Natural killer cell treated with Interleukin-12 subunit alpha and Interleukin-12 subunit beta and Interleukin-15 and Interleukin-18, amount 100 ng/mL, for 72 hours (primary cell): Measurements from ENCODE around the gene FXYD2. TPM values are rescaled to one million over a fixed set of nuclear protein-coding genes. Genes with fewer than 3 reads are reported as not detected.

Experiments used
- ATAC-seq, 2 donors: fragments of 150-1000 bp; cut with Tn5 transposase in 1 of 2; sonication (Bioruptor Pico), chemical (Tn5 transposase) in 1 of 2; 2 replicates each; pipeline ENCODE4 v1.10.0; 2021
- DNase-seq: peaks from one replicate; pipeline ENCODE4 v3.0.0; 2022; ENCODE audit warnings: low spot score
- H3K27ac Mint-ChIP-seq, 2 donors: 1 replicate in 1 of 2; 2 replicates in 1 of 2; pipeline ENCODE4 v1.8.0; 2022; ENCODE audit warnings: mixed read lengths in 2 of 2, mild to moderate bottlenecking in 1 of 2, moderate library complexity in 1 of 2
- H3K27me3 Mint-ChIP-seq, 2 donors: 1 replicate in 1 of 2; 2 replicates in 1 of 2; pipeline ENCODE4 v1.8.0; 2022; ENCODE audit warnings: mixed read lengths in 2 of 2
- H3K36me3 Mint-ChIP-seq: one replicate; pipeline ENCODE4 v1.8.0; 2022; ENCODE audit warnings: mixed read lengths
- H3K4me1 Mint-ChIP-seq, 2 donors: 1 replicate in 1 of 2; 2 replicates in 1 of 2; pipeline ENCODE4 v1.8.0; 2022; ENCODE audit warnings: low read depth in 2 of 2, mixed read lengths in 2 of 2, mild to moderate bottlenecking in 1 of 2
- H3K4me3 Mint-ChIP-seq: one replicate; pipeline ENCODE4 v1.8.0; 2022; ENCODE audit warnings: mixed read lengths
- H3K9me3 Mint-ChIP-seq: 2 replicates; pipeline ENCODE4 v1.8.0; 2022; ENCODE audit warnings: mixed read lengths
- total RNA-seq, 2 donors: library from RNA; stranded (reverse); gene quantifications; one replicate each; pipeline ENCODE4 v1.2.3, GENCODE V29; 2022

The FXYD2 gene
- total RNA-seq, 2 donors from 2014 or later, result 0.14 to 1.5 TPM

GRCh38 chr11:117789241-117789640 lies 35.3 kb downstream of the FXYD2 start:
- Mint-ChIP-seq H3K36me3 (no peaks in the 10 kb centered on the region), H3K4me3 (no peak overlapping the region), H3K27ac (no peak overlapping the region), H3K27me3 (peaks cover 42 to 45% of the 10 kb centered on the region in 2 donors), H3K9me3 (no peaks in the 10 kb centered on the region), H3K4me1 (peaks cover 0 to 3% of the 10 kb centered on the region in 2 donors)
- ATAC-seq, result no peak
- no peak for DNase-seq

- no peak overlapping the region for H3K4me3 Mint-ChIP-seq
- H3K36me3 Mint-ChIP-seq, result no peaks in the 10 kb centered on the region
- peaks cover 33 to 51% of the 10 kb centered on the region in 2 donors for H3K27me3 Mint-ChIP-seq
- ATAC-seq (no peak), DNase-seq (no peak)
- no peaks in the 10 kb centered on the region for H3K9me3 Mint-ChIP-seq
- no peak overlapping the region for H3K27ac Mint-ChIP-seq
- H3K4me1 Mint-ChIP-seq, result peaks cover 0 to 3% of the 10 kb centered on the region in 2 donors
These were observed 38.2 kb downstream of the FXYD2 start for GRCh38 chr11:117786135-117786870.

- no peaks in the 10 kb centered on the region for H3K36me3 Mint-ChIP-seq
- no peak for DNase-seq
- no peaks in the 10 kb centered on the region for H3K9me3 Mint-ChIP-seq
- H3K27me3 Mint-ChIP-seq, result peaks cover 40 to 51% of the 10 kb centered on the region in 2 donors
- H3K27ac Mint-ChIP-seq, result no peak overlapping the region
- no peak overlapping the region for H3K4me3 Mint-ChIP-seq
- peaks cover 0 to 3% of the 10 kb centered on the region in 2 donors for H3K4me1 Mint-ChIP-seq
- ATAC-seq, result no peak
These were observed 42.4 kb downstream of the FXYD2 start for GRCh38 chr11:117782101-117782500.

GRCh38 chr11:117781627-117782026 lies 42.9 kb downstream of the FXYD2 start:
- Mint-ChIP-seq H3K36me3 (no peaks in the 10 kb centered on the region), H3K27me3 (peaks cover 42 to 51% of the 10 kb centered on the region in 2 donors), H3K9me3 (no peaks in the 10 kb centered on the region), H3K4me1 (peaks cover 0 to 3% of the 10 kb centered on the region in 2 donors), H3K27ac (no peak overlapping the region), H3K4me3 (no peak overlapping the region)
- DNase-seq (no peak), ATAC-seq (no peak)

- Mint-ChIP-seq H3K9me3 (no peaks in the 10 kb centered on the region), H3K27ac (no peak overlapping the region), H3K4me1 (no peaks in the 10 kb centered on the region), H3K27me3 (peaks cover 33 to 43% of the 10 kb centered on the region in 2 donors), H3K36me3 (no peaks in the 10 kb centered on the region), H3K4me3 (no peak overlapping the region)
- ATAC-seq, result no peak
- no peak for DNase-seq
These were observed 44.1 kb downstream of the FXYD2 start for GRCh38 chr11:117780456-117780855.

GRCh38 chr11:117774553-117774952 lies 50.0 kb downstream of the FXYD2 start:
- no peak for ATAC-seq
- Mint-ChIP-seq H3K27me3 (peaks cover 6 to 26% of the 10 kb centered on the region in 2 donors), H3K4me1 (no peaks in the 10 kb centered on the region), H3K27ac (no peak overlapping the region), H3K9me3 (no peaks in the 10 kb centered on the region), H3K36me3 (no peaks in the 10 kb centered on the region), H3K4me3 (no peak overlapping the region)
- DNase-seq, result no peak

- H3K4me1 Mint-ChIP-seq, result no peaks in the 10 kb centered on the region
- H3K36me3 Mint-ChIP-seq, result no peaks in the 10 kb centered on the region
- ATAC-seq (no peak), DNase-seq (no peak)
- H3K27me3 Mint-ChIP-seq, result peaks cover 10 to 20% of the 10 kb centered on the region in 2 donors
- no peaks in the 10 kb centered on the region for H3K9me3 Mint-ChIP-seq
- no peak overlapping the region for H3K4me3 Mint-ChIP-seq
- H3K27ac Mint-ChIP-seq, result no peak overlapping the region
These were observed 52.2 kb downstream of the FXYD2 start for GRCh38 chr11:117772360-117772759.

- ATAC-seq (no peak), DNase-seq (no peak)
- Mint-ChIP-seq H3K27ac (no peak overlapping the region), H3K9me3 (no peaks in the 10 kb centered on the region), H3K36me3 (no peaks in the 10 kb centered on the region), H3K27me3 (peaks cover 10 to 18% of the 10 kb centered on the region in 2 donors), H3K4me3 (no peak overlapping the region), H3K4me1 (no peaks in the 10 kb centered on the region)
These were observed 52.7 kb downstream of the FXYD2 start for GRCh38 chr11:117771841-117772240.

GRCh38 chr11:117771197-117771596 lies 53.3 kb downstream of the FXYD2 start:
- H3K9me3 Mint-ChIP-seq, result no peaks in the 10 kb centered on the region
- H3K4me1 Mint-ChIP-seq, result no peaks in the 10 kb centered on the region
- H3K27me3 Mint-ChIP-seq, result peaks cover 10 to 18% of the 10 kb centered on the region in 2 donors
- no peaks in the 10 kb centered on the region for H3K36me3 Mint-ChIP-seq
- ATAC-seq, result no peak
- H3K27ac Mint-ChIP-seq, result no peak overlapping the region
- DNase-seq, result no peak
- no peak overlapping the region for H3K4me3 Mint-ChIP-seq

GRCh38 chr11:117770061-117770460 lies 54.5 kb downstream of the FXYD2 start:
- H3K4me3 Mint-ChIP-seq, result no peak overlapping the region
- ATAC-seq, result no peak
- DNase-seq, result no peak
- H3K4me1 Mint-ChIP-seq, result no peaks in the 10 kb centered on the region
- no peaks in the 10 kb centered on the region for H3K36me3 Mint-ChIP-seq
- H3K9me3 Mint-ChIP-seq, result no peaks in the 10 kb centered on the region
- H3K27ac Mint-ChIP-seq, result no peak overlapping the region
- H3K27me3 Mint-ChIP-seq, result peaks cover 5 to 14% of the 10 kb centered on the region in 2 donors

Other genes with a start within 250 kb of the FXYD2 start
- under 1 TPM in 1 of 2 donors, not detected in 1; 0.08 TPM for gene DSCAML1, start 27.5 kb downstream of the FXYD2 start, total RNA-seq
- gene FXYD6, start 51.9 kb upstream of the FXYD2 start, total RNA-seq, result not detected
- under 1 TPM; 0.19 to 0.36 TPM for gene TMPRSS13, start 104.7 kb upstream of the FXYD2 start, total RNA-seq
- gene IL10RA, start 161.7 kb upstream of the FXYD2 start, total RNA-seq, result 10 to 100 TPM; 59.8 to 83.6 TPM